Pulmonary artery endothelial cell (primary cell): ENCODE measurements around the gene IRAG1. TPM values are rescaled to one million over a fixed set of nuclear protein-coding genes. Genes with fewer than 3 reads are reported as not detected.

Source experiments
- DNase-seq: peaks from one replicate; pipeline ENCODE4 v3.0.0-alpha.2; 2011; ENCODE audit warnings: low read depth, low spot score
- total RNA-seq: library from RNA; depleted of rRNA; stranded (reverse); fragments of >200 nt; gene quantifications from 2 replicates; pipeline ENCODE4 v1.2.3, GENCODE V29; 2014

Gene IRAG1
- total RNA-seq, 1 donor from 2014 or later: 0.13 TPM

DNA sequence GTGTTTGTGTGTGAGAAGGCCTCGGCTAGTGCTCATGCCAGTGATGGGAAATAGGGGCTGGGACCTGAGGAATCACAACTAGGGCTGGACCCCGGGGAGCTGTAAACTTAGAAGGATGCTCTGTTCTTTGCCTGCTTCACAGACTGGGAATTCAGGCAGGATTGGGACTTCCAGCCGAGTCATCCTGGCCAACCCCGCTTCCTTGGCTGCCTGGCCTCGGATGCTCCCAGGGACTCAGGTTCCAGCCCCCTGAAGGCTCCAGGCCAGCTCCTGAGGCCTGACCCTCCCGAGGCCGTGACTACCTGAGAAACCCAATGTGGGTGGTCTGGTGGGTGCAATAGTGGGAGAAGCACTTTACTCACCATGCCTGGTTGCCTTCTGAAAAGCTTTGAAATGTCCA, 44.7 kb downstream of the IRAG1 start:
- no peak for DNase-seq

DNA sequence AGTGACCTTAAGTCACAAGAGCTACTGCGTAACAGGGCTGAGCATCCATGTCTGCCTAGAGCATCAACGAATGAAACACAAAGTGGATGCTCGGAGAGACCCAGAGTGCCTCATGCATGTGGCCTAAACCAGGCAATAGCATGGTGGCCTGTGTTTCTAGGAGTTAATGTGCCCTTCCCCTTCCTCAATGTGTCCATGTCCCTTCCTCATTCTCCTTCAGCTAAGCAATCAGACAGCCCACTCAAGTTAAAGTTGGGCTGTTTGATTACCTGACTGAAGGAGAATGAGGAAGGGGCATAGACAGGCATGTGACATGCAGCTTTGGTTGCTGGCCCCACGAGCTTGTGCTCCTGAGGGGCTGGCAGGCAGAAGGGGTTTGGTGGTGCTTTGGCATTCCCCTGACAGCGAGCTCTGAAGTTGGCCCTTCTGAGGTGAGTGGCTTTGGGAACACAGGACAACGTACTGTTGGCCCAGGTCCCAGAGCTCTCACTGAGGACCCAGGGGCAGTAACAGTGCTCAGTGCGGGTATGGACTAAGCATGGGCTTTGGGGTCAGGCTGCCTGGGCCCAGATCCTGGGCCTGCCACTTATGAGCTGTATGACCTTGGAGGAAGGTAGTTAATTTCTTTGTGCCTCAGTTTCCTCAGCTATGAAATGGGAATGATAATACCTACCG, 46.7 kb downstream of the IRAG1 start:
- no peak for DNase-seq

- DNase-seq: no peak
These were observed 47.5 kb downstream of the IRAG1 start for GRCh38 chr11:10646005-10646404.

DNA sequence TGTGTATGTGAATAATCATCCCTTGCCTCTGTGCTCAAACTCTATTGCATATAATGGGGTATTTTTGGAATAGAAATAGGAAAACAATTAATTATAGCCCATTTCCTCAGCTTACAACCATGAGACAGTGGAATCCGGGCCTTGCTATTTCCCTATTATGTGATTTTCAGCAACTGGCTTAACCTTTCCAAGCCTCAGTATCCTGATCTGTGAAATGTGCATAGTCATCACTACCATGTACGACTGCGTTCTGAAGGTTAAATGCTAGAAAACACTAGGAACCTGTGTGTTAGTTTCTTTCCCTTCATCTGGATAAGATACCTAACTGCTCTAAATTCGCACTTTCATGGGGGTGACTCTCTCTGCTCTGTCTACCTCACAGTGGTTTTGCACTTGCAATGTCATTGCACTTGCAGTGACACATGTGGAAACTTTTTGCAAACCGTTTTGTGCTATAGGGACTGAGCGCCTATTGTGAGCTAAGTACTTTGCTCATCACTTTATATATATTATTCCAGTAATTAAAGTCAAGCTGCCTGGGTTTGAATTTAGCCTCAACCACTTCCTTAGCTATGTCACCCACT, 48.3 kb downstream of the IRAG1 start:
- no peak for DNase-seq

Other genes starting within 250 kb of the IRAG1 start
- gene AMPD3, start 238.5 kb downstream of the IRAG1 start, total RNA-seq: 0.66 and 3.4 TPM in 2 replicates
- 22.7 and 36.1 TPM in 2 replicates for gene RNF141, start 152.6 kb downstream of the IRAG1 start, total RNA-seq
- 0.81 and 2.2 TPM in 2 replicates for gene LYVE1, start 125.1 kb downstream of the IRAG1 start, total RNA-seq
- gene CTR9, start 57.5 kb upstream of the IRAG1 start, total RNA-seq: 30.2 and 46.3 TPM in 2 replicates
- 884 and 1,127 TPM in 2 replicates for gene EIF4G2, start 115.2 kb upstream of the IRAG1 start, total RNA-seq
- 15.2 and 16.1 TPM in 2 replicates for gene ZBED5, start 164.3 kb upstream of the IRAG1 start, total RNA-seq